Measurements from ENCODE around the gene FAAP100.

DNA sequence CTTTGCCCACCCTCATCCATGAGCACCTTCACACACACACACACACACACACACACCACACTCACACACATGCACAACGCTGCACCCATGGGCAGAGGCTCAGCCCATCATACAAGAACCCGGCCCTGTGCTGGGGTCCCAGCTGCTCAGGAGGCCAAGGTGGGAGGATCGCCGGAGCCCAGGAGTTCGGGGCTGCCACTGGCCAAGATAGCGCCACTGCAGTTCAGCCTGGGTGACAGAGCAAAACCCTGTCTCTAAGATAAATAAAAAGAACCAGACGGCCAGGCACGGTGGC is 27.3 kb downstream of the FAAP100 start:
- TF ChIP-seq PREB (CRISPR knock-in tag; IDR thresholded peaks at IDR 0.05; ENCODE audit: borderline replicate concordance): no peak
- no peak for TF ChIP-seq KAT7 (CRISPR knock-in tag; IDR thresholded peaks at IDR 0.05; ENCODE audit: borderline replicate concordance)
- TF ChIP-seq, protein P1, sequence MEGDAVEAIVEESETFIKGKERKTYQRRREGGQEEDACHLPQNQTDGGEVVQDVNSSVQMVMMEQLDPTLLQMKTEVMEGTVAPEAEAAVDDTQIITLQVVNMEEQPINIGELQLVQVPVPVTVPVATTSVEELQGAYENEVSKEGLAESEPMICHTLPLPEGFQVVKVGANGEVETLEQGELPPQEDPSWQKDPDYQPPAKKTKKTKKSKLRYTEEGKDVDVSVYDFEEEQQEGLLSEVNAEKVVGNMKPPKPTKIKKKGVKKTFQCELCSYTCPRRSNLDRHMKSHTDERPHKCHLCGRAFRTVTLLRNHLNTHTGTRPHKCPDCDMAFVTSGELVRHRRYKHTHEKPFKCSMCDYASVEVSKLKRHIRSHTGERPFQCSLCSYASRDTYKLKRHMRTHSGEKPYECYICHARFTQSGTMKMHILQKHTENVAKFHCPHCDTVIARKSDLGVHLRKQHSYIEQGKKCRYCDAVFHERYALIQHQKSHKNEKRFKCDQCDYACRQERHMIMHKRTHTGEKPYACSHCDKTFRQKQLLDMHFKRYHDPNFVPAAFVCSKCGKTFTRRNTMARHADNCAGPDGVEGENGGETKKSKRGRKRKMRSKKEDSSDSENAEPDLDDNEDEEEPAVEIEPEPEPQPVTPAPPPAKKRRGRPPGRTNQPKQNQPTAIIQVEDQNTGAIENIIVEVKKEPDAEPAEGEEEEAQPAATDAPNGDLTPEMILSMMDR (IDR thresholded peaks at IDR 0.05): no peak
- TF ChIP-seq, protein P2, sequence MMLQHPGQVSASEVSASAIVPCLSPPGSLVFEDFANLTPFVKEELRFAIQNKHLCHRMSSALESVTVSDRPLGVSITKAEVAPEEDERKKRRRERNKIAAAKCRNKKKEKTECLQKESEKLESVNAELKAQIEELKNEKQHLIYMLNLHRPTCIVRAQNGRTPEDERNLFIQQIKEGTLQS (CRISPR knock-in tag; conservative IDR thresholded peaks at IDR 0.05): no peak
